ENCODE data around the gene CPNE7. TPM values are rescaled to one million over a fixed set of nuclear protein-coding genes. Genes with fewer than 3 reads are reported as not detected.

Gene CPNE7
- total and polyA plus RNA-seq, 2 donors (not counting 1 experiment from before 2014, with no cell fraction given) = 0.51 to 0.76 TPM

GRCh38 chr16:89607937-89608740, 32.6 kb downstream of the CPNE7 start:
- no peak overlapping the region for H3K9ac ChIP-seq (ENCODE audit: low read length)
- DNase-seq (no peak), ATAC-seq (ENCODE audit: low read depth) (no peak)
- Mint-ChIP-seq H3K27ac (no peak overlapping the region), H3K27me3 (peaks cover 12% of the 10 kb centered on the region), H3K4me1 (peaks cover under 1% of the 10 kb centered on the region), H3K9me3 (ENCODE audit: insufficient read depth) (no peaks in the 10 kb centered on the region), H3K4me3 (no peak overlapping the region)
- TF ChIP-seq CTCF (IDR thresholded peaks at IDR 0.05) = no peak
- no peak for TF ChIP-seq EZH2 (IDR thresholded peaks at IDR 0.05; ENCODE audit: borderline replicate concordance, insufficient read depth, low read depth, low read length, poor library complexity, severe bottlenecking)
- no peaks in the 10 kb centered on the region for H4K20me1 ChIP-seq (ENCODE audit: control insufficient read depth, insufficient read depth, low read length, poor library complexity, severe bottlenecking)
- H3K4me3 ChIP-seq (ENCODE audit: control extremely low read depth in 1 of 5, extremely low read depth in 1 of 5, insufficient read depth in 1 of 5, low read depth in 2 of 5, low read length in 4 of 5) = no peak overlapping the region
- H2AFZ ChIP-seq (ENCODE audit: insufficient read depth, low read depth, low read length, poor library complexity, severe bottlenecking) = no peak overlapping the region
- no peaks in the 10 kb centered on the region for H3K79me2 ChIP-seq (ENCODE audit: control insufficient read depth, insufficient read depth, low read length)
- no peaks in the 10 kb centered on the region for H3K36me3 ChIP-seq (replicated peaks in 1 of 2; ENCODE audit: control extremely low read depth in 1 of 2, control insufficient read depth in 1 of 2, extremely low read depth in 1 of 2, insufficient read depth in 2 of 2, low read length in 1 of 2)
- POLR2A ChIA-PET = no interaction called here
- CTCF ChIA-PET = no interaction called here
- WGBS (ENCODE audit: insufficient coverage) = 84% methylated on average over 31 of the region's 32 CpGs
- H3K4me2 ChIP-seq (replicated peaks; ENCODE audit: low read depth, low read length, poor library complexity, severe bottlenecking) = no peak overlapping the region
- H3K27me3 ChIP-seq (replicated peaks in 1 of 4; ENCODE audit: control extremely low read depth in 1 of 4, control insufficient read depth in 3 of 4, insufficient read depth in 4 of 4, low read length in 3 of 4) = peaks cover 0 to under 1% (median 0%) of the 10 kb centered on the region in 4 experiments
- no peak overlapping the region for H3K27ac ChIP-seq (ENCODE audit: low read length in 2 of 2)
- intact Hi-C loops (cut with micrococcal nuclease) = no loop called here
- H3K4me1 ChIP-seq (ENCODE audit: control insufficient read depth in 2 of 2, insufficient read depth in 2 of 2, low read length in 2 of 2) = no peaks in the 10 kb centered on the region
- no peaks in the 10 kb centered on the region for H3K9me3 ChIP-seq (ENCODE audit: control extremely low read depth in 1 of 3, control insufficient read depth in 2 of 3, insufficient read depth in 1 of 3, low read length in 2 of 3)

GRCh38 chr16:89610108-89610453, 34.5 kb downstream of the CPNE7 start:
- H3K4me1 ChIP-seq (ENCODE audit: control insufficient read depth in 2 of 2, insufficient read depth in 2 of 2, low read length in 2 of 2) = no peaks in the 10 kb centered on the region
- WGBS (ENCODE audit: insufficient coverage) = no CpG with 5 or more reads among the region's 1 CpG
- H3K9ac ChIP-seq (ENCODE audit: low read length) = no peak overlapping the region
- no peak overlapping the region for H3K4me2 ChIP-seq (replicated peaks; ENCODE audit: low read depth, low read length, poor library complexity, severe bottlenecking)
- no peaks in the 10 kb centered on the region for H3K4me1 Mint-ChIP-seq
- H3K27ac Mint-ChIP-seq = no peak overlapping the region
- intact Hi-C loops (cut with micrococcal nuclease) = no loop called here
- no peak for DNase-seq
- no peaks in the 10 kb centered on the region for H4K20me1 ChIP-seq (ENCODE audit: control insufficient read depth, insufficient read depth, low read length, poor library complexity, severe bottlenecking)
- peaks cover 12% of the 10 kb centered on the region for H3K27me3 Mint-ChIP-seq
- no peak overlapping the region for H3K27ac ChIP-seq (ENCODE audit: low read length in 2 of 2)
- H3K79me2 ChIP-seq (ENCODE audit: control insufficient read depth, insufficient read depth, low read length) = no peaks in the 10 kb centered on the region
- no peaks in the 10 kb centered on the region for H3K36me3 ChIP-seq (replicated peaks in 1 of 2; ENCODE audit: control extremely low read depth in 1 of 2, control insufficient read depth in 1 of 2, extremely low read depth in 1 of 2, insufficient read depth in 2 of 2, low read length in 1 of 2)
- ChIA-PET CTCF (no interaction called here), POLR2A (interaction anchor here (0.6 kb wide), 1 partner anchor 13 kb away, joined by 3 read pairs; no protein-coding TSS in a partner anchor)
- no peak overlapping the region for H3K4me3 Mint-ChIP-seq
- H3K9me3 Mint-ChIP-seq (ENCODE audit: insufficient read depth) = no peaks in the 10 kb centered on the region
- no peak for TF ChIP-seq EZH2 (IDR thresholded peaks at IDR 0.05; ENCODE audit: borderline replicate concordance, insufficient read depth, low read depth, low read length, poor library complexity, severe bottlenecking)
- no peak for TF ChIP-seq CTCF (IDR thresholded peaks at IDR 0.05)
- no peak for ATAC-seq (ENCODE audit: low read depth)
- no peak overlapping the region for H3K4me3 ChIP-seq (ENCODE audit: control extremely low read depth in 1 of 5, extremely low read depth in 1 of 5, insufficient read depth in 1 of 5, low read depth in 2 of 5, low read length in 4 of 5)
- H2AFZ ChIP-seq (ENCODE audit: insufficient read depth, low read depth, low read length, poor library complexity, severe bottlenecking) = no peak overlapping the region
- H3K27me3 ChIP-seq (replicated peaks in 1 of 4; ENCODE audit: control extremely low read depth in 1 of 4, control insufficient read depth in 3 of 4, insufficient read depth in 4 of 4, low read length in 3 of 4) = peaks cover 0 to 4% (median 0%) of the 10 kb centered on the region in 4 experiments
- no peaks in the 10 kb centered on the region for H3K9me3 ChIP-seq (ENCODE audit: control extremely low read depth in 1 of 3, control insufficient read depth in 2 of 3, insufficient read depth in 1 of 3, low read length in 2 of 3)

Measured in B cell (primary cell).